Esophagus squamous epithelium (tissue), 5 donors: ENCODE measurements around the gene CSNK2A3. TPM values are rescaled to one million over a fixed set of nuclear protein-coding genes. Genes with fewer than 3 reads are reported as not detected.

ENCODE experiments used
- DNase-seq: peaks from one replicate; lab custom pipeline; 2025; lab: John Stamatoyannopoulos, UW
- H3K27ac ChIP-seq, 4 donors: fragments of 200-600 bp; sonication (generic); one replicate each; pipeline ENCODE4 v1.5.1; 2016 to 2019; ENCODE audit warnings: mild to moderate bottlenecking in 1 of 4
- H3K27me3 ChIP-seq, 4 donors: fragments of 200-600 bp; sonication (generic); 1 replicate in 3 of 4; 2 replicates in 1 of 4; pipeline versions ENCODE4 v1.5.1 to v1.6.0; 2017 to 2021; ENCODE audit warnings: antibody characterized with exemption in 1 of 4
- H3K36me3 ChIP-seq, 3 donors: fragments of 200-600 bp; sonication (generic); one replicate each; pipeline ENCODE4 v1.5.1; 2016 to 2019
- H3K4me1 ChIP-seq, 3 donors: fragments of 200-600 bp; sonication (generic); one replicate each; pipeline ENCODE4 v1.5.1; 2017 to 2019
- H3K4me3 ChIP-seq, 4 donors: fragments of 200-600 bp; sonication (generic); 1 replicate in 3 of 4; 2 replicates in 1 of 4; pipeline ENCODE4 v1.5.1; 2016 to 2019; ENCODE audit warnings: mild to moderate bottlenecking in 2 of 4, moderate library complexity in 1 of 4
- H3K9me3 ChIP-seq, 3 donors: fragments of 200-600 bp; sonication (generic); one replicate each; pipeline ENCODE4 v1.5.1; 2016 to 2019
- CTCF ChIP-seq, 6 experiments: fragments of 450-650 bp in 4 of 6; fragments of 200-600 bp in 2 of 6; sonication (generic) in 2 of 6; IDR thresholded peaks; one replicate each; pipeline ENCODE4 v1.5.1; 2016 to 2019; ENCODE audit warnings: antibody characterized with exemption in 6 of 6, mild to moderate bottlenecking in 4 of 6, moderate library complexity in 4 of 6
- POLR2A ChIP-seq, 4 donors: fragments of 450-650 bp; IDR thresholded peaks; one replicate each; pipeline ENCODE4 v1.6.1; 2017; ENCODE audit warnings: antibody characterized with exemption in 4 of 4, mild to moderate bottlenecking in 4 of 4, moderate library complexity in 3 of 4
- WGBS, 2 donors: methylation state at CpG; one replicate each; pipeline ENCODE4 v1.1.5; 2018; 5-methylcytosine and 5-hydroxymethylcytosine counted together
- intact Hi-C: fragments of 100-400 bp; cut with DNase I; formaldehyde crosslinking; loops from one replicate; pipeline ENCODE4 v1.15.0; 2022
- total RNA-seq, 4 donors: library from RNA; depleted of rRNA; stranded (reverse); fragments of >200 nt; gene quantifications; one replicate each; pipeline ENCODE4 v1.1.0, GENCODE V29; 2016
- donor health status: DM: yes; HTN: yes; CAD: no.

The CSNK2A3 gene
- total RNA-seq, 4 donors from 2014 or later = 0.72 to 1.9 (median 1.5) TPM

GRCh38 chr11:11349106-11349825 lies 3.8 kb downstream of the CSNK2A3 start:
- H3K27me3 ChIP-seq = no peaks in the 10 kb centered on the region
- H3K9me3 ChIP-seq = no peaks in the 10 kb centered on the region
- WGBS, 2 donors = 65 to 69% methylated on average over 12 of the region's 12 CpGs
- intact Hi-C loops = no loop called here
- no peak for DNase-seq
- H3K27ac ChIP-seq = peak overlapping the region in 1 of 4 donors; percentile 3
- TF ChIP-seq CTCF (IDR thresholded peaks at IDR 0.05) (no peak), POLR2A (IDR thresholded peaks at IDR 0.05) (no peak)
- H3K4me3 ChIP-seq = no peak overlapping the region
- peaks cover 0 to 37% (median 12%) of the 10 kb centered on the region in 3 donors for H3K4me1 ChIP-seq
- no peaks in the 10 kb centered on the region for H3K36me3 ChIP-seq

GRCh38 chr11:11348303-11348702 lies 4.7 kb downstream of the CSNK2A3 start:
- Histone ChIP-seq H3K4me3 (no peak overlapping the region), H3K27me3 (no peaks in the 10 kb centered on the region), H3K9me3 (no peaks in the 10 kb centered on the region), H3K36me3 (no peaks in the 10 kb centered on the region), H3K27ac (no peak overlapping the region), H3K4me1 (peaks cover 0 to 37% (median 12%) of the 10 kb centered on the region in 3 donors)
- DNase-seq = no peak
- TF ChIP-seq POLR2A (IDR thresholded peaks at IDR 0.05) (no peak), CTCF (IDR thresholded peaks at IDR 0.05) (no peak)
- intact Hi-C loops = no loop called here
- 81 to 82% methylated on average over 2 to 3 of the region's 5 CpGs for WGBS, 2 donors

- H3K36me3 ChIP-seq = no peaks in the 10 kb centered on the region
- no peaks in the 10 kb centered on the region for H3K9me3 ChIP-seq
- TF ChIP-seq POLR2A (IDR thresholded peaks at IDR 0.05) (no peak), CTCF (IDR thresholded peaks at IDR 0.05) (no peak)
- H3K27me3 ChIP-seq = no peaks in the 10 kb centered on the region
- peak overlapping the region in 1 of 4 donors; percentile 21 for H3K27ac ChIP-seq
- peaks cover 0 to 37% (median 12%) of the 10 kb centered on the region in 3 donors for H3K4me1 ChIP-seq
- no peak for DNase-seq
- intact Hi-C loops = no loop called here
- no peak overlapping the region for H3K4me3 ChIP-seq
- 50 to 90% methylated on average over 4 to 7 of the region's 7 CpGs for WGBS, 2 donors
Observed at GRCh38 chr11:11347592-11347991, 5.5 kb downstream of the CSNK2A3 start.

GRCh38 chr11:11346303-11346702 lies 6.7 kb downstream of the CSNK2A3 start:
- Histone ChIP-seq H3K4me3 (no peak overlapping the region), H3K27me3 (no peaks in the 10 kb centered on the region), H3K36me3 (no peaks in the 10 kb centered on the region), H3K9me3 (no peaks in the 10 kb centered on the region), H3K4me1 (peaks cover 0 to 37% (median 12%) of the 10 kb centered on the region in 3 donors), H3K27ac (no peak overlapping the region)
- TF ChIP-seq POLR2A (IDR thresholded peaks at IDR 0.05) (no peak), CTCF (IDR thresholded peaks at IDR 0.05) (no peak)
- DNase-seq = no peak
- intact Hi-C loops = no loop called here
- 91 to 94% methylated on average over 4 of the region's 4 CpGs for WGBS, 2 donors

GRCh38 chr11:11345099-11345498 lies 8.0 kb downstream of the CSNK2A3 start:
- no peaks in the 10 kb centered on the region for H3K27me3 ChIP-seq
- intact Hi-C loops = no loop called here
- peaks cover 0 to 25% (median 4%) of the 10 kb centered on the region in 3 donors for H3K4me1 ChIP-seq
- no peaks in the 10 kb centered on the region for H3K9me3 ChIP-seq
- DNase-seq = no peak
- 80% methylated on average over 1 of the region's 1 CpG; no CpG with 5 or more reads in 1 of the 2 donors for WGBS, 2 donors
- no peak overlapping the region for H3K4me3 ChIP-seq
- H3K36me3 ChIP-seq = peaks cover 0 to 4% (median 0%) of the 10 kb centered on the region in 3 donors
- no peak for TF ChIP-seq CTCF (IDR thresholded peaks at IDR 0.05)
- TF ChIP-seq POLR2A (IDR thresholded peaks at IDR 0.05) = no peak
- no peak overlapping the region for H3K27ac ChIP-seq
